B cell (primary cell): Measurements from ENCODE around the gene LYSMD3. TPM values are rescaled to one million over a fixed set of nuclear protein-coding genes. Genes with fewer than 3 reads are reported as not detected.

Source experiments
- ATAC-seq: fragments of 200-7000 bp; cut with Tn5 transposase; one replicate; pipeline ENCODE4 v1.10.0; 2021; ENCODE audit warnings: low read depth, mild to moderate bottlenecking, moderate number of reproducible peaks, moderate library complexity
- CTCF ChIA-PET: fragments of 350-600 bp; sonication (Branson Sonifier 250); formaldehyde crosslinking; loops from one replicate; lab custom pipeline; 2021; ENCODE audit warnings: antibody characterized with exemption, inconsistent platforms; lab: Charles Lee
- POLR2A ChIA-PET: fragments of 350-600 bp; sonication (Branson Sonifier 250); formaldehyde crosslinking; loops from one replicate; lab custom pipeline; 2021; ENCODE audit warnings: antibody characterized with exemption; lab: Charles Lee
- DNase-seq: peaks from one replicate; pipeline ENCODE4 v3.0.0; 2013
- H2AFZ ChIP-seq: 2 replicates; pipeline ENCODE4 v1.6.1; 2012; ENCODE audit warnings: mild to moderate bottlenecking, low read depth, low read length; ENCODE audit not compliant: insufficient read depth, poor library complexity, severe bottlenecking
- H3K27ac ChIP-seq, 2 donors: 1 replicate in 1 of 2; 2 replicates in 1 of 2; pipeline ENCODE4 v1.5.1; 2012 to 2013; ENCODE audit warnings: low read length in 2 of 2, mild to moderate bottlenecking in 2 of 2, moderate library complexity in 1 of 2
- H3K27me3 ChIP-seq, 4 experiments: fragments of 200-600 bp in 1 of 4; sonication (generic) in 1 of 4; replicated peaks in 1 of 4; 1 replicate in 2 of 4; 2 replicates in 2 of 4; pipeline versions ENCODE4 v1.6.1 to v1.7.0; 2013 to 2016; ENCODE audit warnings: low read length in 3 of 4, mild to moderate bottlenecking in 2 of 4, mixed read lengths in 1 of 4, moderate library complexity in 1 of 4; ENCODE audit not compliant: insufficient read depth in 4 of 4, control insufficient read depth in 3 of 4; ENCODE audit errors: control extremely low read depth in 1 of 4
- H3K36me3 ChIP-seq, 2 experiments: replicated peaks in 1 of 2; 1 replicate in 1 of 2; 2 replicates in 1 of 2; pipeline versions ENCODE4 v1.6.1 to v1.7.1; 2013; ENCODE audit warnings: low read length in 1 of 2; ENCODE audit not compliant: insufficient read depth in 2 of 2, control insufficient read depth in 1 of 2; ENCODE audit errors: control extremely low read depth in 1 of 2, extremely low read depth in 1 of 2
- H3K4me1 ChIP-seq, 2 donors: fragments of 200-600 bp in 1 of 2; sonication (generic) in 1 of 2; 1 replicate in 1 of 2; 2 replicates in 1 of 2; pipeline versions ENCODE4 v1.5.1 to v1.6.1; 2013 to 2017; ENCODE audit warnings: low read length in 2 of 2; ENCODE audit not compliant: control insufficient read depth in 2 of 2, insufficient read depth in 2 of 2
- H3K4me2 ChIP-seq: replicated peaks from 2 replicates; pipeline ENCODE3; 2012; ENCODE audit warnings: mild to moderate bottlenecking, low read depth, low read length; ENCODE audit not compliant: poor library complexity, severe bottlenecking
- H3K4me3 ChIP-seq, 5 experiments: fragments of 200-600 bp in 1 of 5; sonication (generic) in 1 of 5; 1 replicate in 3 of 5; 2 replicates in 2 of 5; pipeline versions ENCODE4 v1.5.1 to v1.7.0; 2011 to 2016; ENCODE audit warnings: low read length in 4 of 5, mild to moderate bottlenecking in 4 of 5, low read depth in 2 of 5, control low read depth in 1 of 5, moderate library complexity in 1 of 5; ENCODE audit not compliant: insufficient read depth in 1 of 5; ENCODE audit errors: control extremely low read depth in 1 of 5, extremely low read depth in 1 of 5
- H3K79me2 ChIP-seq: fragments of 200-600 bp; sonication (generic); one replicate; pipeline ENCODE4 v1.6.0; 2016; ENCODE audit warnings: low read length; ENCODE audit not compliant: control insufficient read depth, insufficient read depth
- H3K9ac ChIP-seq: fragments of 200-600 bp; sonication (generic); 2 replicates; pipeline ENCODE4 v1.6.1; 2017; ENCODE audit warnings: mild to moderate bottlenecking, low read length, moderate library complexity
- H3K9me3 ChIP-seq, 3 donors: one replicate each; pipeline versions ENCODE4 v1.6.1 to v1.7.1; 2013; ENCODE audit warnings: low read length in 2 of 3; ENCODE audit not compliant: control insufficient read depth in 2 of 3, insufficient read depth in 1 of 3; ENCODE audit errors: control extremely low read depth in 1 of 3
- H4K20me1 ChIP-seq: 2 replicates; pipeline ENCODE4 v1.6.0; 2012; ENCODE audit warnings: mild to moderate bottlenecking, low read length; ENCODE audit not compliant: insufficient read depth, control insufficient read depth, poor library complexity, severe bottlenecking
- H3K27ac Mint-ChIP-seq: one replicate; pipeline ENCODE4 v1.8.0; 2021; ENCODE audit warnings: mixed read lengths
- H3K27me3 Mint-ChIP-seq: one replicate; pipeline ENCODE4 v1.8.0; 2021; ENCODE audit warnings: mixed read lengths
- H3K4me1 Mint-ChIP-seq: one replicate; pipeline ENCODE4 v1.8.0; 2021; ENCODE audit warnings: mixed read lengths
- H3K4me3 Mint-ChIP-seq: one replicate; pipeline ENCODE4 v1.8.0; 2021; ENCODE audit warnings: mixed read lengths
- H3K9me3 Mint-ChIP-seq: one replicate; pipeline ENCODE4 v1.8.0; 2022; ENCODE audit warnings: mixed read lengths; ENCODE audit not compliant: insufficient read depth
- CTCF ChIP-seq: fragments of 200-600 bp; IDR thresholded peaks from one replicate; pipeline ENCODE4 v1.8.0; 2022; ENCODE audit warnings: antibody characterized with exemption, mild to moderate bottlenecking
- EZH2 ChIP-seq: IDR thresholded peaks from 2 replicates; pipeline ENCODE4 v1.6.1; 2012; ENCODE audit warnings: borderline replicate concordance, low read depth, mild to moderate bottlenecking, moderate library complexity, low read length; ENCODE audit not compliant: insufficient read depth, poor library complexity, severe bottlenecking
- WGBS: methylation state at CpG from one replicate; pipeline ENCODE4 v1.1.5; 2013; ENCODE audit warnings: missing lambda C conversion rate; ENCODE audit not compliant: insufficient coverage; 5-methylcytosine and 5-hydroxymethylcytosine counted together
- intact Hi-C: fragments of 100-400 bp; cut with micrococcal nuclease; formaldehyde crosslinking; loops from one replicate; pipeline ENCODE4 v1.10.0; 2022
- polyA plus RNA-seq: library from polyadenylated mRNA; depleted of rRNA; stranded (reverse); fragments of >200 nt; gene quantifications from 2 replicates; pipeline ENCODE4 v1.2.3, GENCODE V29; 2012
- total RNA-seq, 2 donors: library from RNA; stranded (reverse); fragments of 120-200 nt in 1 of 2; gene quantifications; 1 replicate in 1 of 2; 2 replicates in 1 of 2; pipeline versions ENCODE4 v1.2.3 to v1.2.4, GENCODE V29; 2013 to 2022

LYSMD3 gene
- total and polyA plus RNA-seq, 2 donors (not counting 1 experiment from before 2014, with no cell fraction given) = 6.0 to 25.2 TPM

GRCh38 chr5:90549223-90549622 lies 19.8 kb upstream of the LYSMD3 start:
- no peak overlapping the region for H3K4me3 ChIP-seq
- H3K36me3 ChIP-seq = no peaks in the 10 kb centered on the region
- peaks cover 36% of the 10 kb centered on the region for H3K27me3 Mint-ChIP-seq
- intact Hi-C loops = no loop called here
- H3K4me2 ChIP-seq = no peak overlapping the region
- ATAC-seq (no peak), DNase-seq (no peak)
- TF ChIP-seq EZH2 (no peak), CTCF (no peak)
- H3K9me3 Mint-ChIP-seq = no peaks in the 10 kb centered on the region
- peaks cover 3% of the 10 kb centered on the region in 2 donors for H3K4me1 ChIP-seq
- H2AFZ ChIP-seq = no peak overlapping the region
- no peak overlapping the region for H3K9ac ChIP-seq
- no peak overlapping the region for H3K27ac Mint-ChIP-seq
- H3K4me3 Mint-ChIP-seq = no peak overlapping the region
- H3K27me3 ChIP-seq = peaks cover 0 to 27% (median 14%) of the 10 kb centered on the region in 4 experiments
- ChIA-PET POLR2A (no interaction called here), CTCF (no interaction called here)
- no peaks in the 10 kb centered on the region for H4K20me1 ChIP-seq
- peaks cover 8% of the 10 kb centered on the region for H3K4me1 Mint-ChIP-seq
- no peak overlapping the region for H3K27ac ChIP-seq
- peaks cover 0 to 4% (median 0%) of the 10 kb centered on the region in 3 donors for H3K9me3 ChIP-seq
- no peaks in the 10 kb centered on the region for H3K79me2 ChIP-seq

- POLR2A ChIA-PET = no interaction called here
- H3K4me3 ChIP-seq = no peak overlapping the region
- H3K27me3 Mint-ChIP-seq = peaks cover 36% of the 10 kb centered on the region
- no peaks in the 10 kb centered on the region for H3K79me2 ChIP-seq
- ATAC-seq (no peak), DNase-seq (no peak)
- H3K9me3 ChIP-seq = peaks cover 0 to 4% (median 0%) of the 10 kb centered on the region in 3 donors
- H3K27ac ChIP-seq = no peak overlapping the region
- no peak overlapping the region for H3K4me2 ChIP-seq
- H3K4me3 Mint-ChIP-seq = no peak overlapping the region
- no peaks in the 10 kb centered on the region for H3K36me3 ChIP-seq
- peaks cover 3% of the 10 kb centered on the region in 2 donors for H3K4me1 ChIP-seq
- no peaks in the 10 kb centered on the region for H3K9me3 Mint-ChIP-seq
- peaks cover 8% of the 10 kb centered on the region for H3K4me1 Mint-ChIP-seq
- H2AFZ ChIP-seq = no peak overlapping the region
- WGBS = 74% methylated on average over 3 of the region's 5 CpGs
- CTCF ChIA-PET = no interaction called here
- no peaks in the 10 kb centered on the region for H4K20me1 ChIP-seq
- intact Hi-C loops = no loop called here
- H3K9ac ChIP-seq = no peak overlapping the region
- H3K27ac Mint-ChIP-seq = no peak overlapping the region
- peaks cover 0 to 24% (median 17%) of the 10 kb centered on the region in 4 experiments for H3K27me3 ChIP-seq
- TF ChIP-seq EZH2 = no peak
- TF ChIP-seq CTCF = no peak
Measured at GRCh38 chr5:90548069-90548593, 18.7 kb upstream of the LYSMD3 start.
